ENCODE measurements around the gene NELL1. TPM values are rescaled to one million over a fixed set of nuclear protein-coding genes. Genes with fewer than 3 reads are reported as not detected.
"Not testable (repeated sequence)": the region's sequence is repeated elsewhere in the genome, so short reads cannot be mapped to it uniquely, and the experiment has no call there.

The NELL1 gene
- total RNA-seq, 1 donor from 2014 or later: not detected

DNA sequence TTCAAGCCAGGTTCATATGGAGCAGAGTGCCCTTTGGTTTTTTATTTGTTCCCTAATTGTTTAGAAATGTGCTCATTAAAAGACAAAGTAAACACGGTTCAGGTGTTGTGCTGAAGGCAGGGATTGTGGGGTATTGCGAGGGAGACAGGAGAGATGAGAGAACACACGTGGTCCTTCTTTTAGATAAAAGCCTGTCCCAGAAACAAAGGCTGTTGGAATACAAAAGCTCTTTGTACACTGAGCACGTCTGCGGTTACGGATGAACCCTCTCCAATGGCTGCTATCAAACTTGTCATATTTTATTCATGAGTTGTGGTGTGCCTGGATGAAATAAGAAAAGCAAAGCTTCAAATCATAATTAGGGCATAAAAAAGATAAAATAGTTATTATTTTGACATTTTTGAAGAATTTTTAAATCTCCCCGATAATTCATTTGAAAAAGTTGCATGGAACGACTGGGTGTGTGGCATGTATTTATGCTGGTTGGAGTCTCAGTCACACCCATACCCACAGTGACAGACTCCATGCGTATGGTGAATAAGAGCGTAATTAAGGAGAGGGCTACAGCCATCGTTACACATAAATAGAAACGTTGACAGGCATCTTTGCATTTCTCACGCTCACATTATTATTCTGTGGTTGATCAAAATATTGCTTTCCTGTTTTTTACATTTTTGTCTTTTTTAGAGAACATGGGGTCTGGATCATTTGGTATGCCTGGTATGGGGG is 92.9 kb downstream of the NELL1 start:
- DNase-seq (ENCODE audit: extremely low read depth, low read depth, low spot score): no peak

GRCh38 chr11:20762980-20763379 is 93.6 kb downstream of the NELL1 start:
- DNase-seq (ENCODE audit: extremely low read depth, low read depth, low spot score): no peak

DNA sequence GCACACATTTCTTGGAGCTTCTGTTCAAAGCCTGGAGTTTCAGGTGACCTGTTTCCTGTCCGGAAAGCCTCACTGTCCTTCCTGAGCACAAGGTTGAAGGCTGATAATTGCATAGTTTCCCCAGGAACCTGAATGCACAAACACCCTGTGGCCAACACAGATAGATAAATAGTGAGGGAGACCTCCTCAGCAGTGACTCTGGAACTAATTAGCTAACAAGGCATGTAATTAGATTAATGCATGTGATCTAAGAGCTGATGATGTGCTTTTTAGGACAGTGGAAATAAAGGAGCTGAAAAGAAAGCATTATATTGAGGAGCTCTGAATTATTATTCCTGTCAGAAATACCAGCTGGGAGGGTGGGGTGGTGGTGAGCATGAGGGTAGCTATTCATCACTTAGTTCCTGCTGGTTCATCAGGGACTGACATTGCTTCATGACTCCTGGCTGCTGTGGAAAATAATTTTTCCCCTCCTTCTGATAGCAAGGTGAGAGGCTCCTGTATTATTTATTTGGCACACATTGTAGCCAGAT is 101.1 kb downstream of the NELL1 start:
- no peak for DNase-seq (ENCODE audit: extremely low read depth, low read depth, low spot score)

DNA sequence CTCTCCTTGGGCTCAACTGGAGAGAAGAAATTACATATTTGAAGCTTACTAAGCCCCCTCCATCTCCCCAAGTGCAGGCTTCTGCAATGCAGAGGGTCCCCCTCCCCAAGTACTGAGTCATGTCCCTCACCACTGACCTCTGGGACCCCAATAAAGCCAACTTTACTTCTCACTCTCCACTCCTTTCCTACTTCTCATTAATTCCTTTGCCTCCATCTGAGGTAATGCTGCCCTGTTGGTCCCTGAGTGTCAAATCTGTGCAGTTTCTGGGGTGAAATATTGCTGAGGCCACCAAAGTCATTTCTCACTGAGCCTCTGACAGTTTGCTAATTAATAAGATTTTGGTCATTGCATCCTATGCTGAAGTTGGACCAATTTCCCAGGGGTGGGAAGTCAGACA is 101.6 kb downstream of the NELL1 start:
- no peak for DNase-seq (ENCODE audit: extremely low read depth, low read depth, low spot score)

- DNase-seq (ENCODE audit: extremely low read depth, low read depth, low spot score): no peak
Measured at GRCh38 chr11:20771681-20772080, 102.3 kb downstream of the NELL1 start.

DNA sequence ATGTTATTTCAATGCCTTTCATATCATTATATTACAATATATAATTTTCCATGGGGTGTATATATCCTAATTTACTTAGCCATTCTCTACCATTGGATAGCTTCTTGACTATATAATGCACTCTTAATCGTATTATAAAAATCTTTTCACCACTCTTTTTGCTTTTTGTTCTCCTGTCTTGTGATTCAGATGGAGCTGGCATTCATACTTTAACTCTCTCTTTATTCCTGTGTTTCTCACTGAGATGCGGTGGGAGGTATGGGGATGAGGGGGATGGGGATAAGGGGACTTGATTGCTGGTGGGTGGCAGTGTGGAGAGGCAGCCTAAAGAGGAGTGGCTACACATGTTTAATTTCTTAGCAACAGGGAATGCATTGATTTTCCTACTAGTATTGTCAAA is 105.9 kb downstream of the NELL1 start:
- DNase-seq (ENCODE audit: extremely low read depth, low read depth, low spot score): no peak

DNA sequence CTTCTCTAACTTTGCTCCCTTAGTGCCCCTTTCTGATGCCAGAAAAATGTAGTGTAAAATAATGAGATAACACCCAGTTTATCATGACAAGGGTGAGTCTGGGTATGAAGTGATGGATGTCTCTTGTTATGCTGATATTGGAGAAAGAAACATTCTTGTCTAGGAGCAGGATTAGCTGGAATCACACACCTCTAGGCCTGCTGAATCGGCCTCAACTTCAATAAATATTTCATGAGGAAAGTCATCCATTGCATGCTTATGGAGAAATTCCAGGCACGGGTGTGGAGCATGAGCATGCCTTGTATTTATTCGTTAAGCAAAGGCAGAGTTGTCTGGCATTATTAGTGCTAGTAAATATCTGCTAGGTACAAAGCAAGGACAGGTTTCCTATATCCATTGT is 113.4 kb downstream of the NELL1 start:
- no peak for DNase-seq (ENCODE audit: extremely low read depth, low read depth, low spot score)

DNA sequence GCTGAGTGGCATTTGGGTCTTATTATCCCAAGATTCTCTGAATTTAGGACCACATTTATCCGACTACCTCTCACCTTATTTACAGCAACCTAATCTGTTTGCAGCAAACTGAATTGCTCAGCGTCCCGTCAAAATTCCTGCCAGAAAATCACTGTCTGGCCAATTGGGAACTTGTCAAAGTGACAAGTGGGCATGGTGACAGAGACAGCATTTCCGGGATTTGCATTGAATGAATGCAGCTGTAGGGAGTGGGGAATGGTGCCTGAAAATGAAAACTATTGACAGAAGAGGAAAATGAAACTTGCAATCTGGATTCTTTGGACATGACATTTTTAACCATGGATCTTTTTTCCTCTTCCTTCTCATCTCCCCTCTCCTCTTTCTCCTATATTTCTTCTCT is 113.8 kb downstream of the NELL1 start:
- no peak for DNase-seq (ENCODE audit: extremely low read depth, low read depth, low spot score)

- no peak for DNase-seq (ENCODE audit: extremely low read depth, low read depth, low spot score)
Measured at GRCh38 chr11:20790622-20791021, 121.2 kb downstream of the NELL1 start.

- DNase-seq (ENCODE audit: extremely low read depth, low read depth, low spot score): no peak
Measured at GRCh38 chr11:20795005-20795404, 125.6 kb downstream of the NELL1 start.

- DNase-seq (ENCODE audit: extremely low read depth, low read depth, low spot score): no peak
Measured at GRCh38 chr11:20808328-20808727, 138.9 kb downstream of the NELL1 start.

DNA sequence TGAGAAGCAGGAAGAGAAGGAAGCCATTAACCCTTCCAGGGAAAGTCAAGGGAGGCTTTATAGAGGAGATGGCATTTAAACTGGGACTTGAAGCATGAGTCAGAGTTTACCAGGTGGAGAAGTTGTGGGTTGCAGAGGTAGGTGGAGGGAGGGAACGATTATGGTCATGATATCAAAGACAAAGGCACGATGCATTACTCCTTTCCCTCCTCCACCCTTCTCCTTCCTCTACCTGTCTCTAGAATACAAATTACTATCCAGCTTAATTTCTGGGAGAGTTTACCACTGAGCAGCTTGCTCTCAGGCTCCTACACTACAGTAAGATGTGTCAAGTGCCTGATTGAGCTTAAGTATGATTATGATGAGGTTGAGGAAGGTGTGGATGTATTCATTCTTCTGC is 151.7 kb downstream of the NELL1 start:
- no peak for DNase-seq (ENCODE audit: extremely low read depth, low read depth, low spot score)

DNA sequence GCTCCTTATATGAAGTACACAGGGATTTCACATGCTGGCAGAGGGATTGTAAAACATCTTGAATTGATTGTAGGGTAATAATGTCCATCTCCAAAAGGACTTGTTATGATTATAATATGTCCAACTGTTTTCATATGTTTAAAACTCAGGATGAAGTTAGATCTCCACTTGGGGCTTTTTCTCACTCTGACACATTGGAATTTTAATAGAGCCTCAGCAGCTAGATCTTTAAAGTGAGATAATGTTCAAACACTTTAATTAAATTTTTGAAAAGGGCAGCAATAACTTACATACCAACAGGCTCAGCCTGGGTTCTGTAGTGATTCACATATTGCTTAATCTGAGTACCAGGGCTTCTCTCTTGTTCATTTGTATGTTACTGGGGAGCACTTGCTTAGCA is 152.1 kb downstream of the NELL1 start:
- no peak for DNase-seq (ENCODE audit: extremely low read depth, low read depth, low spot score)

DNA sequence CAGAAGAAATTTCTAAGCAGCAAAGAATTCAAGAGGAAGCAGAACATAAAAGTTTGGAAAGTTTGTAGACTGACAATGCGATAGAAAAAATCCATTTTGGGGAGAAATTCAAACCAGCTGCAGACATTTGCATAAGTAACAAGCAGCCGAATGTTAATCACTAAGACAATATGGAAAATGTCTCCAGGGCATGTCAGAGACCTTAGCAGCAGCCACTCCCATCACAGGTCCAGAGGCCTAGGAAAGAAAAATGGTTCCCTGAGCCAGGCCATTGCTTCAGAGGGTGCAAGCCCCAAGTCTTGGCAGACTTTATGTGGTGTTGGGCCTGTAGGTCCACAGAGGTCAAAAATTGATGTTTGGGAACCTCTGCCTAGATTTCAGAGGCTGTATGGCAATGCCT is 155.4 kb downstream of the NELL1 start:
- DNase-seq (ENCODE audit: extremely low read depth, low read depth, low spot score): no peak

DNA sequence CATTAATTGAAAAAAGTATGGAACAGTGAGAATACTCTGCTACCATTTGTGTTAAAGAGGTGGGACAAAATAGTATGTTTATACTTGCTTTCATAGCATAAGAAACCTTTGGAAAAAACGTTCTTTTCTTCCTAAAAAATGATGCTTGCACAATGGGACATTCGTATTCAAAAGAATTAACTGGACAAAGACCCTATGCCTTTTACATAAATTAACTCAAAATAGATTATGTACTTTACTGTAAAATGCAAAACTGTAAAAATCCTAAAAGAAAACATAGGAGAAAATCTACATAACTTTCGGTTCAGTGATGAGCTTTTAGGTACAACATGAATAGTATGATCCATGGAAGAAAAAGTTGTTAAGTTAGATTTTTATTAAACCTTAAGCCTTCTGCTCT is 166.2 kb downstream of the NELL1 start:
- DNase-seq (ENCODE audit: extremely low read depth, low read depth, low spot score): no peak

DNA sequence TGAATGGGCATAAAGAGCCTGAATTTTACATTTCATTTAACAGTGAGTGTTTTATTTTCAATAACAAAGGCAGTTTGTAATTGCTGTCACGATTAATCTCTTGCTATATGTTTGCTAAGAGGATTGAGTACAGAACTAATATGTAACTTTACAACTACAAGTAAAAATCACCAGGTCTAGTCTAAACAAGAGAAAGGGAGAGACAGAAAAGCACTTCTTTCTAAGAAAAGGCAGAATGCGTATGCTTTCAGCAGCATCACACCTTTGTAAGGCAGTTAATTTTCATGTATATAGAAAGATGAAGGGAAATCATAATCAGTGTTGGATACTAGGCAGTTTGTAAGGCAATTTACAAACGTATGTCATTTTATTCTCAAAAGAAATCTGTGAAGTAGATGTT is 169.8 kb downstream of the NELL1 start:
- DNase-seq (ENCODE audit: extremely low read depth, low read depth, low spot score): no peak

DNA sequence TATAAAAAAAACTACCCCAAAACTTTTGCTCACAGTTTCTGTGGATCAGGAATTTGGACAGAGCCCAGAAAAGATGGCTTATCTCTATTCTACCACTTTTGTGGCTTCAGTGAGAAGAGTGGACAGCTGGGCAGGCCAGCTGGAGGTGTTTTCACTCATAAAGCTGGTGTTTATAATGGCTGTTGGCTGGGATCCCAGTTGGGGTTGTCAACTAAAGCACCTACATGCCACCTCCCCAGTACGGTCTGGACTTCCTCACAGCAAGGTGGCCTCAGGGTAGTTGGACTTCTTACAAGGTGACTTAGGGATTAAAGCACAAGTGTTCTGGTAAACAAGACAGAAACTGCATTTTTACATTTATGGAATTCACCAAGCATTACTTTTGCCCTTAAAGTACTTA is 171.0 kb downstream of the NELL1 start:
- DNase-seq (ENCODE audit: extremely low read depth, low read depth, low spot score): no peak

GRCh38 chr11:20844216-20844615 is 174.8 kb downstream of the NELL1 start:
- DNase-seq (ENCODE audit: extremely low read depth, low read depth, low spot score): no peak

DNA sequence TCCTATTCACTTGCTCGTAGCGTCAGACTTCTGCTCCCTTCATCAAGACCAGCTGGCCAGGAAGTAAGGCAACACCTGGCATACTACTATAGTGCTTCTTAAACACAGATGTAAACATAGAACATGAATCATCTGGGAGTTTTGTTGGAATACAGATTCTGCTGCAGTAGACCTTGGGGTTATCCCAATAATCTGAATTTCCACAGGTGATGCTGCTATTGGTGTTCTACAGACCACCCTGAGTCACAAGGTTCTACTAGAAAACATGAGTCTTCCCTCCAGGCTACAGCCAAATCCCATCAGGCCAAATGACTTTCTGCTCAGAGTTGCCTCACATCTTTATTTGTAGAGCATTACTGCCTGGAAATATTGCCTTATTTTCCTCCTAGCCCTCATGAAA is 175.2 kb downstream of the NELL1 start:
- DNase-seq (ENCODE audit: extremely low read depth, low read depth, low spot score): no peak

DNA sequence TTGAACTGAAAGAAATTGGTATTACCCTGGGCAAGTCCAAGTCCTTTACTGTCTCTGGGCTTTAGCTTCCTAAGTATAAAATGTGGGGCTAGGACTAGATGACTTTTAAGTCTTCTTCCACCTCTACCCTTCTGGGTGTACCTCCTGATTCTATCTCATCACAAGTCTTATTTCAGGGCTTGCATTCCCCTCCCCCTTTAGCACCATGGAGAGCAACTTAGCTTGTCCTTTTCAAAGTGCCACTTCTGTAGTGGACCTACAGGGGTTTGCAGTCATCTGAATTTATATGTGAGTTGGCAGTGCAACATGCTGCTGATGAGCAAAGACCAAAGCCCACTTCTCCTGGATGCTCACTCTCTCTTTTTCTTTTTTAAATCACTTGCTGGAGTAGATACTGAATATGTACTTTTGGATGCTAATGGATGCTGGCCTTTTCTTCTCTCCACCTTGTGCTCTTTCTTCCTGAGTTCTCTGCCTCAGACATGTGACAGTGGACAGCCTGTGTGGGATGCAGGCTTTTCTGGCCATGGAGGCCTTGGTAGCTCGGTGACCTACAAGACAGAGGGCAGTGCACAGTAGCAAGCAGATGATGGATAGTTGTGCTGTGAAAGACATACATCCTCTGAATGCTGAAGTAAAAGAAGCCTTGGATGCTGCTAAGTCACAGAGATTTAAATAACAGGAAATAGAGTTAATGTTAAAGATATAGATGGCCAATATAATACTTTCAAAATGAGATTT is 185.0 kb downstream of the NELL1 start:
- DNase-seq (ENCODE audit: extremely low read depth, low read depth, low spot score): no peak

GRCh38 chr11:20861322-20861721 is 191.9 kb downstream of the NELL1 start:
- DNase-seq (ENCODE audit: extremely low read depth, low read depth, low spot score): no peak

GRCh38 chr11:20862263-20862662 is 192.9 kb downstream of the NELL1 start:
- not testable (repeated sequence) for DNase-seq (ENCODE audit: extremely low read depth, low read depth, low spot score)
